Dermis blood vessel endothelial cell (primary cell): ENCODE results near the gene LGR5. TPM values are rescaled to one million over a fixed set of nuclear protein-coding genes. Genes with fewer than 3 reads are reported as not detected.
A peak's percentile ranks its signal among the peaks of the same experiment; 100 is the strongest.

Source experiments
- DNase-seq: peaks from one replicate; pipeline ENCODE4 v3.0.0; 2010
- total RNA-seq: library from RNA; depleted of rRNA; stranded (reverse); fragments of >200 nt; gene quantifications from 2 replicates; pipeline ENCODE4 v1.2.3, GENCODE V29; 2014

The LGR5 gene
- total RNA-seq, 1 donor from 2014 or later, result not detected

GRCh38 chr12:71438670-71439361 is 782 bp upstream of the LGR5 start:
- peak; percentile 10 for DNase-seq

- DNase-seq, result no peak
Measured at GRCh38 chr12:71439362-71439612, 311 bp upstream of the LGR5 start.

DNA sequence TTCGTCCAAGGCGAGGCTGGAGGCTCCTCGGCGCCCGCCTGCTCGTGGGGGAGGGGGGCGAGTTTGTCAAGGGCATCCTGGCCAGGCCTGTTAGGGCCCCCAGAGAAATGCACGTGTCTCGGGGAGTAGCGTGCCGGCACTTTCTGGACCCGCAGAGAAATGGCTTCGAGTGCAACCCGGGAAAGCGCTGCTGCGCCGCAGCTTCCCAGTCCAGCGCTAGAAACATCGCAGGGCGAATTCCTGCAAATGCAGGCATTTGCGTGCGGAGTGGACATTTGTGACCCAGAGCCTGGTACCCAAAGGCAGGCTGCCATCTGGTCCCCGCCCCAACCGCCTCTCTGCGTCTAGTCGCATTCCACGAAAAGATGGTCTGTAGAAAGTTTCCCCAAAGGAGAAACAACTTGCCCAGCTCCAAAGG is 756 bp downstream of the LGR5 start:
- DNase-seq, result peak; percentile 1

DNA sequence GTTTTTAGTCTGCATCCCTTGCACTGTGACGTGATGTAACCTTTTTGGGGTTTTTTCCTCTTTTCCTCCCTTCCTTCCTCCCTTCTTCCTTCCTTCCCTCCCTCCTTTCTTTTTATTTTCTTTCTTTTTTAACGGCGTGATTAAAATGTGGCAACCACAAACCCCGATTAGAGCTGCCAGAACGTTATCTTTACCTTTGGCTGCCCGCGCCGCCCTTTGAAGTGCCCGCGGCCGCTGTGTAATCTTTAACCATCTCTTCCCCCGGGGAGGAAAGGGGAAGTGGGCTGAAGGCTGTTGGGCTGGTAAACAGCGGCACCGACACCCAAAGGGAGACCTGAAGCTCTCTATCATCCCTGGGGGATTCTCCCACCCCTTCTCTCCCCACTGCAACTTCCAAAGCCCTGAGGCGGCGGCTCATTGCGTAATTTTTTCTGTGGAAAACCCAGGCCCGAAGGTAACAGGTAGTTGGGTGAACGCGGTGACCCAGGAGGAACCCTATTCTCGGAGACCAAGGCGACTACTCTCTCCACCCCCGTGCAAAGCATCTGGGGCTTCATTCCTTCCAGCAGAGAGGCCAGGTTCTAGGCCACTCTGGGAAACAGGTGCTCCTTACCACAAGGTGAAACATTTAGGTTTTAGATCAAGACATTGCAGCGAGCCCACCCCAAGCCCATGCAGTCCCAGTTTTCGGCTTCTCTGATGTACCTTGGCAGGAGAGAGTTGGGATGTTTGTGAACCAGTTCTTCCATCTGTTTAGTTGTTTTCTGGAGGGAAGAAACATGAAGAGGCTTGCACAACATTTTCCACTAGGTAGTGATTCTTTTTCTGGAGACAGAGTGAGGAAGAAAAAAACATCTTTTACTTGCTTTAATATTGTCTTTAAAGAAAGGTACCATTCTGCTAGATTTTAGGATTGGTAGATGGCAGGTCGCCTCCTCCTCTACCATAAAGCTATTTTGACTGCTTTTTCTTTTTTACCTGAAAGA is 1.5 kb downstream of the LGR5 start:
- no peak for DNase-seq

DNA sequence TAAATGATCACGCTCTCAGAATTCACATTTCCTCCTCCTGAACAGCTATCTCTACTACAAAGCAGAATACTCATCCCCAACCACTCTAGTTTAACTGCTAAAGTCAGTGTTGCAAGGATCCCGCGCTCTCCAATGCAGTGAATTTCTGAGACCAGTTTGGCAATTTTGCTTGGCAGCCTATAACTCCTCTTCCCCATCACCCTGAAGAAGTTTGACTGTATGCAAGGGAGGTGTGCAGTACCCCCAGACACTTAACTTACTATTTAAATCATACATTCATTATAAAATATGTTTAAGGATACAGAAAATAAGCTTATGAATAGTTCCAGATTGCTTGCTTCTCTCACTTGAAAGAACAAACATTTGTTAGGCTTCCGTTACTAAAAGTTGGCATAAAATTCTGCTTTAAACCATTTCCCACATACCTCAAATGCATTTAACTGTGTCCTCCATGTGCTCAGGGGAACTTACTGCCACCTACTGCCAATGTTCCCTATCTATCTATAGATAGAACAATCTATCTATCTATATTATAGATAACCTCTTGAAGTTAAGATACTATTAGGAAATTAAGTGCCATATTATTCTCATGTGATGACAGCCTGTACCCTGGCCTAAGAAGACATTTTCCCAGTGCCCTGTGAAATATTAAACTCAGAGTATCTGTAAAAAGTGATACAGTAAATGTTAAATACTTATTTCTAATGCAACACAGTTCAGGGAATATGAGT is 2.4 kb downstream of the LGR5 start:
- DNase-seq, result no peak

- no peak for DNase-seq
Measured at GRCh38 chr12:71442567-71442931, 3.0 kb downstream of the LGR5 start.

DNA sequence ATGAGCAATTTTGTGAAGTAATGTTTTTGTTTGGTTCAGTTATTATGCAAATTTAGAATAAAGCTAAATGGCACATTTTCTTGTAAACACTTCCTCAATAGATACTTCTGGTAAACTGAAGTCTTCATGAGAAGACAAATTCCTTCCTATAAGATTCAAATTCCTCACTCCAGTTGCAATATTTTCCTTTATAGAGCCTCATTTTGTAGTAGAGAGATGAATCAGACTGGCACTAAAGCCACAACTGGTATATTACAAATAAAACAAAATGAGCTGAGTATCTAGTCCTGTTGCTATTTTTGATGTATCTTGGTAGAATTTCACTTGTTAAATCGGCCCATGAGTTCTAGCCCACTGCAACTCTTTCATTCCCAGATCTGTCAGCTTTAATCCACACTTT is 5.5 kb downstream of the LGR5 start:
- DNase-seq, result no peak

- DNase-seq, result no peak
Measured at GRCh38 chr12:71447691-71448132, 8.1 kb downstream of the LGR5 start.

DNA sequence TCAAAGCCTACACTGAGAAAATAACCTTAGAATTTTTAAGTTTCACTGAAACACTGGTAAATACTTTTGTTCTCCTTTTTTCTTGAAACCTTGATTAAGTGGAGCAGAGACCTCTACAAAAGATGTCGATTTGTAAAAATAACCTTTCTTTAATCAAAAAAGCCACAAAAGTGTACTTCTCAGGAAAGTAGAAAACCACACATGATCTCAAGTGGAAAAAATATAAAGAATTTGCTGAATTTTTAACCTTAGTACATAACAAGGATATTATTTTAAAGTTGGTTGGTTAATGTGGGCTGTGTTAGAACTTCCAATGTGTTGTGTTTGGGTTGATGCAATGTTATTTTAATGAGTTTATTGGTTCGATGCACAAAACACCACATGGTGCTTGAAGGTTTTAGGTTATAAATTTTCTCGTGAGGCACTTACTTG is 8.6 kb downstream of the LGR5 start:
- DNase-seq, result no peak

- DNase-seq, result no peak
Measured at GRCh38 chr12:71449373-71450070, 9.9 kb downstream of the LGR5 start.

DNA sequence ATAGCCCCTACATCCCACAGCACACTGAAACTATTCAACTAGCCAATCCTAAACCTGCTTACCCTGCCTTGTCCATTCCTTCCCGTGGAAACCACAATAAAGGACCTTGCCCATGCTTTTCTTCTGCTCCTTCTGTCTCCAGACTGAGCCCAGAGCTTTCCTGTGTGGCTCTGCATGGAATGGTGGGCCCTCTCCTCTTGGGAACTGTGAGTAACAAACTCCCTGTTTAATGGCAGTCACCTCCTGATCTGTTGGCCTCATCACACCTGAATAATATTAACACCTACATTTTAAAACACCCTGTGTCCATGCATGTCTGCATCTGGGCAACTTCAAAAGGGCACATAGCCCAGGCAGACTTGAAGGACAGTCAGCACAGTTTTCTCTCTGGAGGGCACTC is 12.4 kb downstream of the LGR5 start:
- DNase-seq, result no peak

GRCh38 chr12:71455028-71455737 is 15.6 kb downstream of the LGR5 start:
- no peak for DNase-seq

DNA sequence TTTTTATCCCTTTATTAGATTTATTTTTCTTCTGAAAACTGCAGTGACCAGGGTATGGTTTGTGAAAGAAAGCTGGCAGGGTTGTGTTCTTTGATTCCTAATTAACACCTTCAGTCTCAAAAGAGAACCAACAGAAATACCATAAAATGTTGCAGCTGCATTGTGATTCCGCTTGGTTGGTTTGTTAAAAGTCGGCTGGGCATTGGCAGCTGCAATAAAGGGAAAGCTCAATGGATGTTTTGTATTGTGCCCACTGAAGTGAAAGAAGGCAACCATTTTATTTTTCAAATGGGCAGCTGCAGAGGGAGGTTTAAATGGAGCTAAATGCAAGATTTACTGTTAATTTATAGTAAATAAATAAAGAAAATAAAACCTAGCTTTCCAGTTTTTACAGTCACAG is 16.7 kb downstream of the LGR5 start:
- no peak for DNase-seq

DNA sequence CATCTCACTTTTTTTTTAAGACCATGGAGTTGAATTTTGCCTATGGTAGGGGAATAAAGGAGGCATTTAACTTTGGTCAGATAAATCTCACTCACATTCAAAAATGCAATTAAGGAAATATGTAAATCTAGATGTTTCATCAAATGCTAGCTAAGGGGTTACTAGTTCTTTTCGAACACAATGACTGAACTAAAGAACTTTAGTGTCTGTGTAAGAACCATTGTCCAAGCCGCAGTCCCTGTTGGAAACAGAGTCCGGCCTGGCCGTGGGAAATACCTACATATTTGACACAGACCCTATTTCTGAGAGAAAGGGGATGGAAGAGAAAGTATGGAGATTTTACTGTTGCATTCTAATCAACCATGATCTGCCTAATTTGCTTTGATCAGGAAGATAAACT is 17.4 kb downstream of the LGR5 start:
- no peak for DNase-seq

GRCh38 chr12:71460318-71460717 is 20.7 kb downstream of the LGR5 start:
- no peak for DNase-seq

DNA sequence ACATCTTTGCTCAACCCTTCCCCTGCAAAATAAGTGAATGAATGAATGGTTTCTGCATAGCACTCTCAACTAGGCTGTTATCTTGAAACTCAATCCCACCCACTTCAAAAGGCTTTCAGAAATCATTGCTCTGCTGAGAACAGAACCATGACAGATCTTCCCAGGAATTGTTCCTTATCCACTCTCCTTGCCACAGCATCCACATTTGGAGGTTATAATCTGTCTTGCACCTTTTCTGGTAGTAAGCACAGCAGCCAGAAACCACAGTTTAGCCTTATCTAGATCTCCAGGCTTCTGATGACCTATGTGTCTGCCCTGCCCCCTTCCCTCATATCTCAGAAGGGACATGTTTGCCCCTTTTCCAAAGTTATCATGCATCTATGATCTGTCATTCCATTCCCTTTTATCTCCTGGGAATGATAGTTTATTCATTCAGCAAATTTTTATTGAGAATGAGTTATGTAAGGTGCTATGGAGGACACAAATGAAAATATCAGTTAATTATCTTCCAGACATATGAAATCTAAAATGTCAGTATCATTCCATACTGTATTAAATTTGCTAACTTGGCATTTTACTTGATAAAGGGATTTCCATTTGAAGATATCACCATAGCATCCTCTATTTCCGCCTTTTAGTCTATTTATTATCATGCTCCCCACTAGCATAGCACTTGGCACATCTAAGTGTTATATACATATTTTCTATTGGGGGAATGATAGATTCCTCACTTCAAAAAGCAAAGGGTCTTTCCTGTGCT is 21.4 kb downstream of the LGR5 start:
- no peak for DNase-seq

GRCh38 chr12:71461787-71462328 is 22.3 kb downstream of the LGR5 start:
- DNase-seq, result no peak

- DNase-seq, result no peak
Measured at GRCh38 chr12:71465796-71466195, 26.2 kb downstream of the LGR5 start.

GRCh38 chr12:71469258-71469750 is 29.7 kb downstream of the LGR5 start:
- DNase-seq, result no peak

DNA sequence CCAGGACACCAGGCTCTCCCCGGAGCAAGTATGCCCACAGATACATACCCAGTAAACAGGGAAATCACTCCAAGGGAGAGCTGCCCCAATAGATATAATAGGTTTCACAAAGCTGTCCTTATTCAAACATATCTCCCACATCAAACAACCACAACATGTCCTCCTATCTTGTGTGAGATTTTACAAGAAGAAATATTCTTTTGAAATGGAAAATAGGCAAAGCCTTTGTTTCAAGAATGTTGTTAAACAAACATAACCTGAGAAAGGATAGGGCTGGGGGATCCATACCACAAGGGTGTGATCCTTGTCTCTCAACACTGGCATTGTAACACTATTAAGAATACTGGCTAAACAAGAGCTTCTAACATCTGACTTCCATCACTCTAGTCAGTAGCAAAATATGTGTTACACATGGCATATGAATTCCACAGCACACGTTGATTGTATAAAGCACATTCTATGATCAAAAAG is 32.9 kb downstream of the LGR5 start:
- DNase-seq, result no peak

- DNase-seq, result no peak
Measured at GRCh38 chr12:71474791-71475190, 35.2 kb downstream of the LGR5 start.
